ENCODE data around the gene CYFIP1.

CYFIP1 gene

DNA sequence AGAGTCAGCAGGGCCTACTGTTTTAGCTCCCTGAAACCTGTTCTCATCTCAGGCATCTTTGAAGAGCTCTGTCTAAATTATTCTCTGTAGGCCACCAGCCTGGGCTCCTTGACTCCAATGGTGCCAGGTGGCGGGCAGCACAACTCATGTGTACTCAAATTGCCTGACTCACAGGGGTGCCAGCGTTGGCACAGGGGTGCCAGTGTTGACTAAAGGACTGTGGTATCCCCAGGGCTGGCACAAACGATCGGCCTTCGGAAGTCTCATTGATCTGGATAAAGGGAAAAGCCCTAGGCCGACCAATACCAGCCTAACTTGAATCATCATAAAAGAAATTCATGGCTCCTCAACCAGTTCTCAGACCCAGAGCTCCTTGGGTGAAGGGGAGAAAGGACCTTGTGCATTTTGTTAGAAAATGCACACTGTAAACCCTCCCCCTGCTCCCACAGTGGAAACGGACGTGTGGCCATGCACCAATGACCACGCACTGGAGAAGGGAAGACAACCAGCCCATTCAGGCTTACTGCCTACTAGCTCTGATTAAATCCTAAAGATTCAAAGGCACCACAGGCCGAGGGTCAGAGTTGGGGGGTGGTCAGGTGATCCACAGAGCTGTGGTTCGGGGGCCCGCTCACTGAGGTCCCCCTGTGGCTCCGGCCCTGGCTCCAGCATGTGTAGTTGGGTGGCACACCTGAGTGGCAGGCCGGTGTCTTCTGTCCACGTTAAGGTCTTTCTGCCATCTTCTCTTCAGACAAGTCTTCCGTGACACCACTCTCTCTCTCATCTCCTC, 72.8 kb downstream of the CYFIP1 start:
- TF ChIP-seq GATA2 (IDR thresholded peaks at IDR 0.05; ENCODE audit: low read depth, low read length), result no peak
- TF ChIP-seq GATA3 (IDR thresholded peaks at IDR 0.05; ENCODE audit: low read depth, low read length), result no peak

DNA sequence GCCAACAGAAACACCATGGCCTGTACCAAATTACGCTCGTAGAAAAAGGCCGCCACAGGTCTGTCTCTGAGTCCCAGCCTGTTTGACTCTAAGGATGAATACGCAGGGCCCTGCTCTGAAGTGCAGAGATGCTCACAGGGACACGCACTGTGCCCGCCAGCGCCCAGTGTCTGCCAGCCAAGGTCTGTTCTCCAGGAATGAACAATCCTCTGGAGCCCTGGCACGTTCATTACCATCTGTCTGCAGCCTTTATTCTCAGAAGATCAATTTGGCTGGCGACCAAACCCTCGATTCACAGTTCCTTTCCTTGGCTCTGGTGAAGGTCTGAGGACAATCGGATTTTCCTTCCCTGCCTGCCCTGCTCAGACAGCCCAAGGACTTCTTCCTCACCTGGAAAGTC, 75.4 kb downstream of the CYFIP1 start:
- no peak for TF ChIP-seq GATA3 (IDR thresholded peaks at IDR 0.05; ENCODE audit: low read depth, low read length)
- no peak for TF ChIP-seq GATA2 (IDR thresholded peaks at IDR 0.05; ENCODE audit: low read depth, low read length)

DNA sequence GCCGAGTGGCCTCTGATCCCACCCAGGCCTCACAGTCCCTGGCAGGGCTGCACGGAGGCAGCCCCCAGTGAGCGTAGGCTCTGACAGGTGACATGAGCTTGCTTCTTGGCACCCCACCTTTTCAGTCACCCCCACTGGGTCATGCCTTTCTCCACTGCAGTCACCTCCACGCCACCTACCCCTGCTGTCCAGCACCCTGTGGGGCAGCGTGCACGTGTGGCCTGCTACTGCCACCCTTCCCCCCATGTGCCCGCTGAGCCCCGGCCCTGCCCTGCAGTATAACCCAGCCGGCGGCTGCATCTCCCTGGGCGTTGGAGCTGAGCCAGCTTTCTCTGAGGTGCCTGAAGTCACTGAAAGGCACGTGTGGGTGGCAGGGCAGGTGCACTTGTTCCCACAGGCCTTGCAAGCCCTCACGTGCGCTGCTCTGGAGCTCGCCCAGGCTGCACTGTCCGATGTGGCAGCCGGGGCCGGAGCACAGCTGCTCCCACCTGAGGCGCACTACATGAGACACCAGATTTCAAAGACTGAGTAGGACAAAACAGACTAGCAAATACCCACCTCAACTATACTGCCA, 76.1 kb downstream of the CYFIP1 start:
- TF ChIP-seq GATA3 (IDR thresholded peaks at IDR 0.05; ENCODE audit: low read depth, low read length), result no peak
- no peak for TF ChIP-seq GATA2 (IDR thresholded peaks at IDR 0.05; ENCODE audit: low read depth, low read length)

DNA sequence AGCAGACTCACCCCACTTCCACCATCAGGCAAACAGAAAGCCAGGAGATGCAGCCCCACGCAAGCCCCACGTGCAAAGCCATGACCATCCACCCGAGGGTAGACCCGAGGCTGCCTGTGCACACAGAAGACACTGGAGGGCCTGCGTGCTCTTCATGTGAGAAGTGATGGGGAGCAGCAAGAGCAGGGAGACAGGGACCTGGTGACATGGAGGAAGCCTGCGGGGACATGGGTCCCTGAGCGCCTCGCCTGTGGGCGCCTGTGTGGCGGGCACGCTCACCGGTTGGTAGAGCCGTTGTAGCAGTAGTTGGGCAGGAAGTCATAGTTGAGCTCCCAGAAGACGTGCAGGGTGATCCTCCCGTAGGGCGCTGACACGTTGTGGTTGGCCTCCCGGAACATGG, 76.7 kb downstream of the CYFIP1 start:
- TF ChIP-seq GATA3 (IDR thresholded peaks at IDR 0.05; ENCODE audit: low read depth, low read length), result no peak
- TF ChIP-seq GATA2 (IDR thresholded peaks at IDR 0.05; ENCODE audit: low read depth, low read length), result no peak

DNA sequence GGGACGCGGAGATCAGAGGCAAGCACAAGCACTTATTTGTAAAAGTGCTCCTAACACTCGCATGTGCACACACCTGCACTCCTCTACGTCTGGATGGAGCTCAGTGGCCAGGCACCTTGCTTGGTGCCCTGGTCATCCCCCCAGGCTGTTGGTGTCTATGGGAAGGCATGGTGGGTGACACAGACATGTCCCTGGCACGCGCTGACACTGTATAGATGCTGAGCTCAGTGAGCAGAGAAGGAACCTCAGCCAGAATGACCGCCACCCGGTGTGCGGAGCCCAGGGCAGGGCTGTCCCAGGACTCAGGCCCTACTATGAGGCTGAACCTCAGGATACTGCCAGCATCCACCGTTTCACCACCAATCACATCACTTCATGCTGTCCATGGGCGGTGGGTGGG, 77.2 kb downstream of the CYFIP1 start:
- TF ChIP-seq GATA2 (IDR thresholded peaks at IDR 0.05; ENCODE audit: low read depth, low read length), result no peak
- TF ChIP-seq GATA3 (IDR thresholded peaks at IDR 0.05; ENCODE audit: low read depth, low read length), result no peak

GRCh38 chr15:22902578-22902977, 77.6 kb downstream of the CYFIP1 start:
- TF ChIP-seq GATA2 (IDR thresholded peaks at IDR 0.05; ENCODE audit: low read depth, low read length) (no peak), GATA3 (IDR thresholded peaks at IDR 0.05; ENCODE audit: low read depth, low read length) (no peak)

- TF ChIP-seq GATA2 (IDR thresholded peaks at IDR 0.05; ENCODE audit: low read depth, low read length) (no peak), GATA3 (IDR thresholded peaks at IDR 0.05; ENCODE audit: low read depth, low read length) (no peak)
Measured at GRCh38 chr15:22902046-22902445, 78.1 kb downstream of the CYFIP1 start.

DNA sequence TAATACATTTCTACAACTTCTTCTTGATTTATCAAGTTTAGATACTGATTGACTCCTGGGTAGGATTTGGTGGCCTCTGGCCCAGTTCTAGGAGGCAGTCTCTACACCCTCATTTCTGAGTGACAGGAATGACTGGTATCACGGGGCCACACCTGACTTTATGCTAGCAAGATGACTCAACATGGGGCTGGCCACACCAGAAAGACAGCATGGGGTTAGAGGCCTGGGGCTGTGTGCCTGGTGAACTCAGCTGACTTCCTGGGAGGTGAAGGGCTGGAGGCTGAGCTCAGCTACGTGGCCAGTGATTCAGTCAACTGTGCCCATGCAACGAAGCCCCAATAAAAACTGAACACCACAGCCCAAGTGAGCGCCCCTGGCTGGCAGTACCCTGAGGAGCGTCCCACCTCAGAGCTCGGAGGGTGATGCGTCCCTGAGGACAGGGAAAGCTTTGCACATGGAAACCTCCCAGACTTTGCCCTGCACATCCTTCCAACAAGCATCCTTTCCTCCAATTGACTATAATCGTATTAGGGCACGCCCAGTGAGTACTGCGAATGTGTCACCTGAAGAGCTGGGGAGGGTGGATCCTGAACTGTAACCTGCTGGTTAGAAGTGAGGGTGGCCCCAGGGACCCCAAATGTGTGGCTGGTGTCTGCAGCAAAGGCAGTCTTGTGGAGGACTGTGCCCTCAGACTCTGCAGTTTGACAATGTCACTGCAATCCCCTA, 84.5 kb downstream of the CYFIP1 start:
- no peak for TF ChIP-seq GATA2 (IDR thresholded peaks at IDR 0.05; ENCODE audit: low read depth, low read length)
- TF ChIP-seq GATA3 (IDR thresholded peaks at IDR 0.05; ENCODE audit: low read depth, low read length), result no peak

- no peak for TF ChIP-seq GATA2 (IDR thresholded peaks at IDR 0.05; ENCODE audit: low read depth, low read length)
- TF ChIP-seq GATA3 (IDR thresholded peaks at IDR 0.05; ENCODE audit: low read depth, low read length), result no peak
Measured at GRCh38 chr15:22893881-22894280, 86.3 kb downstream of the CYFIP1 start.

- TF ChIP-seq GATA3 (IDR thresholded peaks at IDR 0.05; ENCODE audit: low read depth, low read length) (no peak), GATA2 (IDR thresholded peaks at IDR 0.05; ENCODE audit: low read depth, low read length) (no peak)
Measured at GRCh38 chr15:22893081-22893480, 87.1 kb downstream of the CYFIP1 start.

DNA sequence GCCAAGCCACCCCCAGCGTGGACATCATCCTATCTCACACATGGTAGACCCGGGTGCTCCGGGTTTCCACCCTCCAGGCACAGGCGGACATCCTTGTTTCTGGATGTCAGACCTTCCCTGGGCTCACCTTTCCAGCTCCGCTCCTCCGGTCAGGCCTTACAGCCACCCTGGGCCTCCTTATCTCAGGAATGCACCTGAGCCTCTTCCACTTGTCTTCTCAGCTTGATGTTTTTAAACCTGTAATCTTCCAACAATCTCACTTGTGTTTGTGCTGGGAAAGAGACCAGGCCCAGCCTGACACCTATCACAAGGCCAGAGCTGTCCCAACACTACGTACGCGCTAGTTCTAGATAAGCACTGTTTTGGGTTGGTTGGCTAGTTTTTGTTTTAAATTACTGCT, 87.8 kb downstream of the CYFIP1 start:
- TF ChIP-seq GATA3 (IDR thresholded peaks at IDR 0.05; ENCODE audit: low read depth, low read length) (no peak), GATA2 (IDR thresholded peaks at IDR 0.05; ENCODE audit: low read depth, low read length) (no peak)

- TF ChIP-seq GATA2 (IDR thresholded peaks at IDR 0.05; ENCODE audit: low read depth, low read length), result no peak
- TF ChIP-seq GATA3 (IDR thresholded peaks at IDR 0.05; ENCODE audit: low read depth, low read length), result no peak
Measured at GRCh38 chr15:22891426-22892210, 88.5 kb downstream of the CYFIP1 start.

GRCh38 chr15:22890296-22890695, 89.9 kb downstream of the CYFIP1 start:
- no peak for TF ChIP-seq GATA2 (IDR thresholded peaks at IDR 0.05; ENCODE audit: low read depth, low read length)
- no peak for TF ChIP-seq GATA3 (IDR thresholded peaks at IDR 0.05; ENCODE audit: low read depth, low read length)
